LNCAP (cell line): ENCODE results near the gene PIK3IP1.

Source experiments
- CTCF ChIP-seq: fragments of 450-650 bp; IDR thresholded peaks from 2 replicates; pipeline ENCODE4 v1.5.1; 2017; ENCODE audit warnings: mild to moderate bottlenecking

PIK3IP1 gene

GRCh38 chr22:31275018-31275417 lies 17.3 kb downstream of the PIK3IP1 start:
- TF ChIP-seq CTCF = no peak

GRCh38 chr22:31274017-31274416 lies 18.3 kb downstream of the PIK3IP1 start:
- no peak for TF ChIP-seq CTCF

- TF ChIP-seq CTCF = peak; percentile 75
These were observed 19.5 kb downstream of the PIK3IP1 start for GRCh38 chr22:31272522-31273446.

GRCh38 chr22:31271485-31271884 lies 20.8 kb downstream of the PIK3IP1 start:
- TF ChIP-seq CTCF = no peak

GRCh38 chr22:31271026-31271425 lies 21.3 kb downstream of the PIK3IP1 start:
- TF ChIP-seq CTCF = no peak

- TF ChIP-seq CTCF = no peak
These were observed 22.3 kb downstream of the PIK3IP1 start for GRCh38 chr22:31269892-31270579.

- TF ChIP-seq CTCF = no peak
These were observed 24.0 kb downstream of the PIK3IP1 start for GRCh38 chr22:31268281-31268680.
